Endothelial cell (in vitro differentiated cells): Measurements from ENCODE around the gene GDF11. TPM values are rescaled to one million over a fixed set of nuclear protein-coding genes. Genes with fewer than 3 reads are reported as not detected.

Experiments
- DNase-seq: peaks from one replicate; pipeline ENCODE4 v3.0.0; 2021; ENCODE audit warnings: low spot score
- H3K27ac Mint-ChIP-seq: one replicate; pipeline ENCODE4 v1.8.0; 2021; ENCODE audit warnings: mixed read lengths, inconsistent platforms; ENCODE audit not compliant: unreplicated experiment
- H3K27me3 Mint-ChIP-seq: one replicate; pipeline ENCODE4 v1.8.0; 2021; ENCODE audit warnings: mild to moderate bottlenecking, moderate library complexity, mixed read lengths, inconsistent platforms; ENCODE audit not compliant: unreplicated experiment
- H3K36me3 Mint-ChIP-seq: one replicate; pipeline ENCODE4 v1.8.0; 2021; ENCODE audit warnings: mild to moderate bottlenecking, low read depth, mixed read lengths, inconsistent platforms; ENCODE audit not compliant: unreplicated experiment
- H3K4me1 Mint-ChIP-seq: one replicate; pipeline ENCODE4 v1.8.0; 2021; ENCODE audit warnings: mild to moderate bottlenecking, mixed read lengths, inconsistent platforms; ENCODE audit not compliant: unreplicated experiment
- H3K4me3 Mint-ChIP-seq: one replicate; pipeline ENCODE4 v1.8.0; 2021; ENCODE audit warnings: mild to moderate bottlenecking, mixed read lengths, inconsistent platforms; ENCODE audit not compliant: unreplicated experiment
- H3K9me3 Mint-ChIP-seq: one replicate; pipeline ENCODE4 v1.8.0; 2021; ENCODE audit warnings: mixed read lengths, inconsistent platforms; ENCODE audit not compliant: unreplicated experiment
- CTCF ChIP-seq: fragments of 200-600 bp; sonication (generic); IDR thresholded peaks from one replicate; pipeline ENCODE4 v1.5.0; 2021; ENCODE audit warnings: antibody characterized with exemption; ENCODE audit not compliant: unreplicated experiment
- total RNA-seq: library from RNA; stranded (reverse); fragmentation: NEBNext Ultra II Directional; extraction: Animal tissue kit (Norgen Biotek cat#: 25700); gene quantifications from one replicate; pipeline ENCODE4 v1.2.1, GENCODE V29; 2021; ENCODE audit not compliant: unreplicated experiment

Gene GDF11
- total RNA-seq, 1 donor from 2014 or later: 9.3 TPM

GRCh38 chr12:55760663-55761062 lies 17.7 kb downstream of the GDF11 start:
- H3K27me3 Mint-ChIP-seq: peaks cover under 1% of the 10 kb centered on the region
- peaks cover 42% of the 10 kb centered on the region for H3K36me3 Mint-ChIP-seq
- no peaks in the 10 kb centered on the region for H3K9me3 Mint-ChIP-seq
- H3K4me3 Mint-ChIP-seq: peak overlapping the region; percentile 23
- H3K27ac Mint-ChIP-seq: no peak overlapping the region
- DNase-seq: no peak
- peaks cover 3% of the 10 kb centered on the region for H3K4me1 Mint-ChIP-seq
- no peak for TF ChIP-seq CTCF

GRCh38 chr12:55762646-55763045 lies 19.7 kb downstream of the GDF11 start:
- no peak for DNase-seq
- TF ChIP-seq CTCF: no peak
- Mint-ChIP-seq H3K9me3 (no peaks in the 10 kb centered on the region), H3K27me3 (peaks cover 1% of the 10 kb centered on the region), H3K36me3 (peaks cover 46% of the 10 kb centered on the region), H3K4me1 (no peaks in the 10 kb centered on the region), H3K27ac (no peak overlapping the region), H3K4me3 (no peak overlapping the region)

GRCh38 chr12:55765736-55766290 lies 22.9 kb downstream of the GDF11 start:
- Mint-ChIP-seq H3K4me3 (no peak overlapping the region), H3K27me3 (peaks cover 1% of the 10 kb centered on the region), H3K9me3 (no peaks in the 10 kb centered on the region), H3K36me3 (peaks cover 33% of the 10 kb centered on the region), H3K27ac (peak overlapping the region; percentile 9), H3K4me1 (no peaks in the 10 kb centered on the region)
- TF ChIP-seq CTCF: no peak
- DNase-seq: no peak

GRCh38 chr12:55767156-55767555 lies 24.2 kb downstream of the GDF11 start:
- no peak for DNase-seq
- Mint-ChIP-seq H3K27me3 (peaks cover 1% of the 10 kb centered on the region), H3K4me1 (no peaks in the 10 kb centered on the region), H3K9me3 (no peaks in the 10 kb centered on the region), H3K36me3 (peaks cover 34% of the 10 kb centered on the region), H3K4me3 (no peak overlapping the region), H3K27ac (no peak overlapping the region)
- no peak for TF ChIP-seq CTCF

GRCh38 chr12:55771736-55772135 lies 28.8 kb downstream of the GDF11 start:
- Mint-ChIP-seq H3K36me3 (peaks cover 37% of the 10 kb centered on the region), H3K4me3 (peak overlapping the region; percentile 29), H3K27ac (no peak overlapping the region), H3K9me3 (no peaks in the 10 kb centered on the region), H3K4me1 (no peaks in the 10 kb centered on the region), H3K27me3 (no peaks in the 10 kb centered on the region)
- DNase-seq: no peak
- TF ChIP-seq CTCF: no peak
